Activated T-cell treated with anti-CD3 and anti-CD28 coated beads for 48 hours (primary cell): Measurements from ENCODE around the gene PFDN1.

Source experiments
- DNase-seq: peaks from one replicate; pipeline ENCODE4 v3.0.0-alpha.2; 2020; ENCODE audit warnings: low read depth

PFDN1 gene

DNA sequence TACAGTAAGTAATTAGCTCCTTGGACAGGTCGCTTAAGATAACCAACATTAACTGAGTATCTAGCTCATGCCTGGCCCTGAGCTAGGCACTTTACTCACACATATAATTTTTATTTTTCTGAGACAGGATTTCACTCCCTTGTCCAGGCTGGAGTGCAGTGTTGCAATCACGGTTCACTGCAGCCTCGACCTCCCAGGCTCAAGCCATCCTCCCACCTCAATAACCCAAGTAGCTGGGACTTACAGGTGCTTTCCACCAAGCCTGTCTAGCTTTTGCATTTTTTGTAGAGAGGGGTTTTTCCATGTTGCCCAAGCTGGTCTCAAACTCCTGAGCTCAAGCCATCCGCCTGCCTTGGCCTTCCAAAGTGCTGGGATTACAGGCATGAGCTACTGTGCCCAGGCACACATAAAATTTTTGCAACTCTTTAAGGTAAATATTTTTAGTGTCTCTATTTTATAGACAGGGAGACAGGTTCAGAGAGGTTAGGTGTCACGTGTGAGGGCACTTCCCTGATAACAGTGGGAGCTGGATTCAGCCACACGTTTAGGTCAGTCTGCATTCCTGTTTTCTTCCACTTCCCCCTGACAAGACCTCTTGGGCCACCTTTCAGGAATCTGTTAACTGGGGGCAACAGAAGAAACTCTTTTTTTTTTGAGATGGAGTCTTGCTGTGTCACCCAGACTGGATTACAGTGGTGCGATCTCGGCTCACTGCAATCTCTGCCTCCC lies 25.3 kb upstream of the PFDN1 start:
- no peak for DNase-seq

DNA sequence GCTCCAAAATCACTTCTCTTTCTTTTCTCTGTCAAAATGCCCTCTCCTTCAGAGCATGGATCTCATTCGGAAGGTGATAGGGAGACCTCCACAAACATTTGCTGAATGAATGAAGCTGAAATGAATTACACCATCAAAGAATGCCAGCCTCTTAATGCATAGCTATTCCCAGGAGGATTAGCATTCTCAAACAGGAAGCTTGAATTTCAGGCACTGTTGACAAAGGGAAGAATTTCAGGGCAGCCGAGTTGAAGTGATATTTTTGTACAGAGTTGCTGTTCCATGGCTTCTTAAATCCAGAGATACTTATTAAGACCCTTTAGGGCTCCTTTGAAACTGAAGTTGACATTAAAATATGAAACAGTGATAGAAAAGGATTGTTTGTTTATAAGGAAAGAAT lies 24.7 kb upstream of the PFDN1 start:
- no peak for DNase-seq

DNA sequence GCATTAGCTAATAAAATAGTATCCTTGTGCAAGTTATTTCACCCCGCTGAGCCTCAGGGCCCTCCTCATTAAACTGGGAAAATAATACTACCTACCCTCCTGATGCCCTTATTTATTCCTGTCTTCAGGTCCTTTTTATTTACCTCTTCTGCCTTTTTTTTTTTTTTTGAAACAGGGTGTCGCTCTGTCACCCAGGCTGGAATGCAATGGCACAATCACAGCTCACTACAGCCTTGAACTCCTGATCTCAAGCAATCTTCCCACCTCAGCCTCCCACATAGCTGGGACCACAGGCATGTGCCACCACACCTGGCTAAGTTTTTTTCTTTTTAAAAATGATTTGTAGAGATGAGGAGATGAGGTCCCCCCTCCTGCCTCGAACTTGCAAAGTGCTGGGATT lies 22.6 kb upstream of the PFDN1 start:
- no peak for DNase-seq

GRCh38 chr5:140324617-140325241 lies 21.8 kb upstream of the PFDN1 start:
- DNase-seq = no peak

DNA sequence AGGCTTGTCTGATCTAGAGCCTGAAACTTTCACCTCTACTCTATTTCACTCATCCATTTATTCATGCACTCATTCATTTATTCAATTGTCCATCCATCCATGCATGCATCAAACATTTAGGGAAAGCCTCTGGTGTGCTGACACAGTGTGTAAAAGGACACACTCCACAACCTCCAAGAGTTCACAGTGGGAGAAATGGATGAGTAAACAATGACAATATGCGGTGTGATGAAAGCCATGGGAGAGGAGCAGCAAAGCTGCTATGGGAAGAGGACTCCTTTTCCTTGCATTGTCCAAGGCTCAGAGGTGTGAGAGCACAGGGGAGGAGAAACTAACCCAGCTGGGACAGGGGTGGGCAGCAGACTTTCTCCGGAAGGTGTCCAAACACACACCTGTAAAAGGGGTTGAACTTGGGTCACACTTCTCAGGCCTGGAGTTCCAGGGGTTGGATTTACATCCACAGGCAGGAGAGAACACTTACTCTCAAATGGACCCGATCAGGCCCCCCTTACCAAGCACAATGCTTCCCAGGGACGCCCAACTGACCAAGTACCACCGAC lies 21.2 kb upstream of the PFDN1 start:
- DNase-seq = no peak

- no peak for DNase-seq
Observed at GRCh38 chr5:140322751-140323731, 20.1 kb upstream of the PFDN1 start.

GRCh38 chr5:140321796-140322195 lies 18.9 kb upstream of the PFDN1 start:
- DNase-seq = no peak

DNA sequence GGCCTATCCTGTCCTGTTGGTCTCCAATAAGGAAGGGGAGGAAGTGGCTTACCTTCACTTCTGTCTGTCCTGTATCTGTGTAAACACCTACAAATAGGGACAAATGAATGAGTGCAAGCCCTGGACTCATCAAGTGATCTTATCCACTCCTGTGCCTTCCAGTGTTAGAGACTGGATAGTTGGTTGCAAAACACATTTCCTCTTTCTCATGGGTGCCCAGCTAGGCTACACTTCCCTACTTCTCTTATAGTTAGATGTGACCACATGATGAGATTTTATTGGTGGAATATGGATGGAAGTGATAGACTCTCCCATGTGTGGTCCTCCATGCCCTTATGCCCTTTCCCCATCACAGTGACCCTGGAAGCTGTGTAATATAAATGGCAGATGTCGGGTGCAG lies 16.9 kb upstream of the PFDN1 start:
- DNase-seq = no peak

DNA sequence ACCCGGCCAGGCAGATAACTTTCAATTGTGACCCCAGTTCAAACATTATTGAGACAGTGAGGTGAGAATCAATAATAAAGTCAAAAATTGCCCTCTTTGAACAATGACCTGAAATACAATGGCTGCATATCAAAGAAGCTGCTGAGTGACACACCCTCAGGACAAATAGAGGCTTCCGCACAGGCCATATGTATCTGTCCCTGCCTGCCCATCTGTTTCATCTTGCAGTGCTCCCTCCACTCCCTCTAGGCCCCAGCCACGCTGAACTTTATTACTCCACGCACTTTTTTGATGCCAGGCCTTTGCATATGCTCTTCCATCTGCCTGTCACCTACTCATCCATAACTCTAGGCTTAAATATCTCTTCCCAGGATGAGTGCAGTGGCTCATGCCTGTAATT lies 15.9 kb upstream of the PFDN1 start:
- DNase-seq = no peak

GRCh38 chr5:140317859-140318258 lies 15.0 kb upstream of the PFDN1 start:
- no peak for DNase-seq

DNA sequence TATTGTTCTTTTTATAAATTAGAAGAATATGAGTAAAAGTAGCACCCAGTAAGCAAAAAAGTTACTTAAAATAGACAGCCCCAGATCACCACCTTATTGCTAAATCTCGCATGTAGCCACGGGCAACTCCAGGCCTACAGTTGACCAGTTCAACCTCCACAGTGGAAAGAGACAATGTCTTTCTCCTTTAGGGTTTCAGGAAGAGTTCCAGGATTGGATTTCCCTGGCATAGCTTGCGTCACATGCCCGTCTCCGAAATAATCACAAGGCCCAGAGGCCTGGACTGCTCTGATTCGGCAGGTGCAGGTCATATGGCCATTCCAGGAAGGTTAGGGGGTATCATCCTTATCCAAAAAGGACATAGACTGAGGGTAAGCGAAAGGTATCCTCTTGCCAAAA lies 9.9 kb upstream of the PFDN1 start:
- DNase-seq = no peak

DNA sequence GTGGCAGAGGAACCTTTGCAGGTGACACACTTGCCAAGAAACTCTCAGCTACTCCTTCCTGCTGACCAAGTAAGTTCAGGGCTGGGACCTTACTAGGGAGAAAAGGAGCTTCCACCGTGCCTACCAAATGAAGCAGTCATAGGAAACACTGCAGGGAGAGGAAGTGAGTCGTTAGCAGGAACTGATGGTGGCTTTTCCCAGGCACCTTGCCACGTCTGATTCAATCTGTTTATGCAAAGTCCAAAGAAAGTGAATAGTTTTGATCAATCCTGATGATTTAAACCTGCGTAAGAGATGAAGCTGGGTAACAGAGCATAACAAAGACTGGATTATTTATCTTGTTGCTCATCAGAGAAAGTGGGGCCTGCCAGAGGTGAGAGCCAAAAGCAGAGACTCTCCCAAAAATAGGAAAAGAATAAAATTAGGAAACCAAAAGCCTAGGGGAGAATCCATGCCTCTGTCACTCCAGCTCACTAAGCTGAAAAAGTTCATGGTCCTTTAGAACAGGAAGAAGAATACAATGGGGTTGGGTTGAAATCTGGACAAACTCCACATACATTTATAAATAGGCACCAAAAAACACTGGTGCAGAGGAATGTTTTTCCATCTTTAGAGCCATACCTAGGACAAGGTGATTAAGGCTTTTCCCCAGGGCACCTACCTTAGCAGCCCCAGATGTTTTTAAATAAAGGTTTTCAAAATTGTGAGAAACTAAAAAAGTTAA lies 9.3 kb upstream of the PFDN1 start:
- DNase-seq = no peak

- DNase-seq = no peak
Observed at GRCh38 chr5:140311011-140311467, 8.1 kb upstream of the PFDN1 start.

GRCh38 chr5:140310434-140310833 lies 7.5 kb upstream of the PFDN1 start:
- DNase-seq = no peak

DNA sequence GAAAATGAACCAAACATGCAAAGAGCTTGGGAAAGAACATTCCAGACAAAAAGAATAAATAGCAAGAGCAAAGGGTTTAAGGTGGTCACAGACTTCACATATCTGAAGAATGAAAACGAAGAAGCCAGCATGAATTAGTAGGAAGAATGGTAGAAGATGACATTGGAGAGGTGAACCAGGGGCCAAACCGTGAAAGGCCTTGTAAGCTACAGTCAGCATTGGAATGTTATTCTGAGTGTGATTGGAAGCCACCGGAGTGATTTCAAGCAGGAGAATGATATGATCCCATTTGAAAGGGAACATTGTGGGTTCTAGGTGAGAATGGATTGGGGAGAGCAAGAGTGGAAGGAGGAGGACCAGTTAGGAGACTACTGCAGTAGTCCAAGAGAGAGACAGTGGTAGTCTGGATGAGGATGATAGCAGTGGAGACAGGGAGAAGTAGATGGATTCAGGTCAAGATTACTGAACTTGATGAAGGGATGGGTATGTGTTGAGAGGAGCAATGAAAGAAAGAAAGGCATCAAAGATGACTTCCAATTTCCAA lies 6.9 kb upstream of the PFDN1 start:
- no peak for DNase-seq

- DNase-seq = no peak
Observed at GRCh38 chr5:140305471-140305870, 2.6 kb upstream of the PFDN1 start.

- DNase-seq = no peak
Observed at GRCh38 chr5:140303966-140304365, 1.1 kb upstream of the PFDN1 start.

DNA sequence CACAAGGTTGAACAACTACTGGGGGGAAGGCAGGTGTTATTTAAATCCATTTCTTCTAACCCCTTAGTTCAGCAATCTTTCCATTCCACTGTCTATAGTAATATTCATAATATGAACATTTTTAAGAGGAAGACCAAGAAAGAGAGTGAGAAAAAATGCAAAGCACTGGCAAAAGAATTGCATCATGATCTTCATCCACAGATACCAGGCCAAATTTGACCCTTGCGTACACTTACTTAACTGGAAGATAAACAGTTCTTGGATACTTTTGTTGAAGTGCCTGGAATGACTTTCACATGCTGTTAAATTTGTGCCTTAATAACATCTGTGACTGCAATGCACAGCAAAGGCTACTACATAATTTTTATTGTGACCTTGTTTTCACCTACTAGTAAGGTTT lies 1.8 kb downstream of the PFDN1 start:
- no peak for DNase-seq

- no peak for DNase-seq
Observed at GRCh38 chr5:140299056-140299455, 3.8 kb downstream of the PFDN1 start.

DNA sequence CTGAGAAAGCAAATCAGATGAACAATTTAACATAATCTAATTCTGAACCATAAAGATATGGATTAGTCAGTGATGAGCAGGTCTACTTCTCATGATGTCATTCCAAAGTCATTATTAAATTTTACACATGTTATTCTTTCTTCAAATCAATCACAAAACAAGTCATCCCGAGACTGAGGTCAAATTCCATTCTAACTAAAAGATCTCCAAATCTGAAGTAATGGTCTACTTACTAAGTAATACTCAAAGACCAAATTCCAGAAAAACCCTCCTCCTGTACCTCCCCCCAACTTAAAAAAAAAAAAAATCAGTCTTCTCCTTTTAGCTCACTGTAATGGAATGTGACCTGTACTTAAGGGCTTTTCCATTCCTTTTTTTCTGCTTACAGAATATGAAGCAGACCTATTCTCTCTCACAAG lies 4.7 kb downstream of the PFDN1 start:
- no peak for DNase-seq

GRCh38 chr5:140297283-140297682 lies 5.6 kb downstream of the PFDN1 start:
- DNase-seq = no peak
